SK-N-SH (cell line): ENCODE data around the gene ZNF280D. TPM values are rescaled to one million over a fixed set of nuclear protein-coding genes. Genes with fewer than 3 reads are reported as not detected.

Source experiments
- CTCF ChIA-PET: fragments of 300-600, 350-600 bp; formaldehyde crosslinking; extraction: SDS; loops from one replicate; lab custom pipeline; 2021; lab: Yijun Ruan, JAX
- POLR2A ChIA-PET: fragments of 350-600 bp; sonication (Branson Sonifier 250); formaldehyde crosslinking; extraction: SDS; loops from one replicate; lab custom pipeline; 2020; ENCODE audit warnings: antibody characterized with exemption, inconsistent platforms; lab: Yijun Ruan, JAX
- DNase-seq: peaks from one replicate; pipeline ENCODE4 v3.0.0; 2012
- H2AFZ ChIP-seq: fragments of 200-600 bp; sonication (generic); 2 replicates; pipeline ENCODE4 v1.8.1; 2016; ENCODE audit warnings: antibody characterized with exemption, mild to moderate bottlenecking, low read depth
- H3F3A ChIP-seq: fragments of 200-600 bp; sonication (generic); replicated peaks from 2 replicates; pipeline ENCODE3; 2016; ENCODE audit warnings: antibody characterized with exemption, mild to moderate bottlenecking; ENCODE audit not compliant: insufficient read depth
- H3K27ac ChIP-seq, 2 experiments: fragments of 200-500 bp in 1 of 2; fragments of 200-600 bp in 1 of 2; sonication (Bioruptor generic) in 1 of 2; sonication (generic), shearing (Covaris generic) in 1 of 2; 2 replicates each; pipeline versions ENCODE4 v1.5.1 to v1.6.1; 2014 to 2016; ENCODE audit warnings: low read depth in 2 of 2, inconsistent platforms in 1 of 2, low read length in 1 of 2, mild to moderate bottlenecking in 1 of 2, mixed read lengths in 1 of 2
- H3K27me3 ChIP-seq: fragments of 200-600 bp; sonication (generic), shearing (Covaris generic); 2 replicates; pipeline ENCODE4 v1.6.1; 2016; ENCODE audit warnings: mixed run types; ENCODE audit not compliant: insufficient read depth
- H3K36me3 ChIP-seq, 2 experiments: fragments of 200-500 bp in 1 of 2; fragments of 200-600 bp in 1 of 2; sonication (Bioruptor generic) in 1 of 2; sonication (generic) in 1 of 2; replicated peaks in 1 of 2; 2 replicates each; pipeline versions ENCODE3 to v1.5.1; 2014 to 2016; ENCODE audit warnings: low read length in 1 of 2, mild to moderate bottlenecking in 1 of 2; ENCODE audit not compliant: insufficient read depth in 2 of 2, control insufficient read depth in 1 of 2
- H3K4me1 ChIP-seq, 2 experiments: fragments of 200-500 bp in 1 of 2; fragments of 200-600 bp in 1 of 2; sonication (Bioruptor generic) in 1 of 2; sonication (generic), shearing (Covaris generic) in 1 of 2; 2 replicates each; pipeline versions ENCODE4 v1.5.1 to v1.6.1; 2014 to 2016; ENCODE audit warnings: low read depth in 1 of 2, low read length in 1 of 2, mixed run types in 1 of 2; ENCODE audit not compliant: insufficient read depth in 2 of 2, control insufficient read depth in 1 of 2
- H3K4me2 ChIP-seq: fragments of 200-600 bp; sonication (generic), shearing (Covaris generic); 2 replicates; pipeline ENCODE4 v1.6.1; 2017; ENCODE audit warnings: mixed run types
- H3K4me3 ChIP-seq, 2 experiments: fragments of 200-500 bp in 1 of 2; fragments of 200-600 bp in 1 of 2; sonication (Bioruptor generic) in 1 of 2; sonication (generic), shearing (Covaris generic) in 1 of 2; 2 replicates each; pipeline versions ENCODE4 v1.5.1 to v1.8.1; 2014 to 2016; ENCODE audit warnings: low read depth in 2 of 2, inconsistent platforms in 1 of 2, low read length in 1 of 2, mild to moderate bottlenecking in 1 of 2, mixed read lengths in 1 of 2, moderate library complexity in 1 of 2
- H3K79me2 ChIP-seq: fragments of 200-600 bp; sonication (generic); 2 replicates; pipeline ENCODE4 v1.8.1; 2017; ENCODE audit warnings: mild to moderate bottlenecking; ENCODE audit not compliant: insufficient read depth
- H3K9ac ChIP-seq: fragments of 200-600 bp; sonication (generic); 2 replicates; pipeline ENCODE4 v1.6.1; 2017; ENCODE audit warnings: mixed run types
- H3K9me2 ChIP-seq: fragments of 200-600 bp; sonication (generic); 2 replicates; pipeline ENCODE4 v1.6.1; 2017; ENCODE audit warnings: mixed run types
- H3K9me3 ChIP-seq: fragments of 200-600 bp; sonication (generic); 2 replicates; pipeline ENCODE4 v1.6.1; 2017; ENCODE audit warnings: mixed run types, mild to moderate bottlenecking, moderate library complexity
- H4K20me1 ChIP-seq: fragments of 200-600 bp; sonication (generic); 2 replicates; pipeline ENCODE4 v1.6.1; 2017; ENCODE audit warnings: mild to moderate bottlenecking, mixed run types; ENCODE audit not compliant: insufficient read depth
- CTCF ChIP-seq: fragments of 200-600 bp; sonication (generic); IDR thresholded peaks from 2 replicates; pipeline ENCODE4 v1.6.1; 2017; ENCODE audit warnings: antibody characterized with exemption, mild to moderate bottlenecking, moderate library complexity
- ELF1 ChIP-seq: IDR thresholded peaks from 2 replicates; pipeline ENCODE4 v1.4.0; 2012
- FOXJ3 ChIP-seq: sonication (generic); formaldehyde crosslinking; IDR thresholded peaks from 2 replicates; pipeline ENCODE4 v1.5.1; 2020; ENCODE audit warnings: mild to moderate bottlenecking, missing genetic modification reagents
- GABPA ChIP-seq: IDR thresholded peaks from 2 replicates; pipeline ENCODE4 v1.4.0; 2012; ENCODE audit warnings: low read depth, mild to moderate bottlenecking
- MAX ChIP-seq: IDR thresholded peaks from 2 replicates; pipeline ENCODE4 v1.4.0; 2012; ENCODE audit warnings: low read depth
- SMC3 ChIP-seq: IDR thresholded peaks from 2 replicates; pipeline ENCODE4 v1.6.1; 2012; ENCODE audit warnings: low read depth, low read length, improper control_type of control experiment
- TEAD4 ChIP-seq: IDR thresholded peaks from 2 replicates; pipeline ENCODE4 v1.4.0; 2012; ENCODE audit warnings: mild to moderate bottlenecking, borderline replicate concordance; ENCODE audit not compliant: insufficient read depth
- WGBS: methylation state at CpG from one replicate; pipeline ENCODE4 v1.1.6; 2017; ENCODE audit warnings: low lambda C conversion rate; 5-methylcytosine and 5-hydroxymethylcytosine counted together
- polyA plus RNA-seq, 3 experiments: library from polyadenylated mRNA; depleted of rRNA; stranded (reverse); fragments of >200 nt; gene quantifications; 2 replicates each; pipeline ENCODE4 v1.2.3, GENCODE V29; 2012
- TF ChIP-seq, protein P1 (sequence below): fragments of 150-350 bp; IDR thresholded peaks from 2 replicates; pipeline ENCODE4 v1.6.1; 2016; ENCODE audit warnings: mild to moderate bottlenecking, low read depth, low read length
- TF ChIP-seq, protein P2 (sequence below): IDR thresholded peaks from 2 replicates; pipeline ENCODE4 v1.6.1; 2012; ENCODE audit warnings: mild to moderate bottlenecking, low read depth, low read length, moderate library complexity

The ZNF280D gene
- polyA plus RNA-seq, 1 of the 3 experiments (the other 2 are of a cell fraction) = 5.4 TPM

DNA sequence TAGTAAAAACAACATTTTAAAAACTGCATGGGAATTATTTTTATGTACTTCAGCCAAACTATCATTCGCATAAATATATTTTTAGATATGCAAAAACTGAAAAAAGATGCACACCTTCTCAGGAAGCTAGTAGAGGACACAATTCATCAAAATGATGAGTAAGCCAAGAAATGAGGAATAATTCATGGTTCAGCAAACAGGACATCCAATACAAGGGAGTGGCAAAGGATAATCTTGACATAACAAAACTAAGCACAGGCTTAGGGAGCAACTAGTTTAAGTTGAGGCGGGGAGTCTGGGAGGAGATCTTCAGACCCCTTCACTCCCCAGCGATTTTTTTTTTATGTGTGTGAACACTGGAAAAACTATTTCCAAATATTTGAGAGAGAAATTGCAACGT lies 93.7 kb downstream of the ZNF280D start:
- H3K27me3 ChIP-seq = no peaks in the 10 kb centered on the region
- WGBS = 84% methylated on average over 4 of the region's 4 CpGs
- CTCF ChIA-PET = no interaction called here
- H3F3A ChIP-seq = peaks cover 19% of the 10 kb centered on the region
- no peaks in the 10 kb centered on the region for H3K9me3 ChIP-seq
- TF ChIP-seq ELF1 (no peak), TEAD4 (no peak), FOXJ3 (no peak), MAX (no peak), GABPA (no peak)
- TF ChIP-seq, protein P1, sequence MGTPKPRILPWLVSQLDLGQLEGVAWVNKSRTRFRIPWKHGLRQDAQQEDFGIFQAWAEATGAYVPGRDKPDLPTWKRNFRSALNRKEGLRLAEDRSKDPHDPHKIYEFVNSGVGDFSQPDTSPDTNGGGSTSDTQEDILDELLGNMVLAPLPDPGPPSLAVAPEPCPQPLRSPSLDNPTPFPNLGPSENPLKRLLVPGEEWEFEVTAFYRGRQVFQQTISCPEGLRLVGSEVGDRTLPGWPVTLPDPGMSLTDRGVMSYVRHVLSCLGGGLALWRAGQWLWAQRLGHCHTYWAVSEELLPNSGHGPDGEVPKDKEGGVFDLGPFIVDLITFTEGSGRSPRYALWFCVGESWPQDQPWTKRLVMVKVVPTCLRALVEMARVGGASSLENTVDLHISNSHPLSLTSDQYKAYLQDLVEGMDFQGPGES = no peak
- TF ChIP-seq, all 33 proteins: peak for 0
- Histone ChIP-seq H3K9ac (no peak overlapping the region), H3K4me1 (no peaks in the 10 kb centered on the region; a peak in 1 of 4 replicates), H3K27ac (no peak overlapping the region), H3K4me2 (no peak overlapping the region), H3K4me3 (no peak overlapping the region), H3K36me3 (peaks cover 7 to 44% of the 10 kb centered on the region in 2 experiments), H3K9me2 (no peaks in the 10 kb centered on the region), H2AFZ (no peak overlapping the region), H3K79me2 (no peaks in the 10 kb centered on the region), H4K20me1 (no peaks in the 10 kb centered on the region)
- no peak for DNase-seq
- POLR2A ChIA-PET = no interaction called here

DNA sequence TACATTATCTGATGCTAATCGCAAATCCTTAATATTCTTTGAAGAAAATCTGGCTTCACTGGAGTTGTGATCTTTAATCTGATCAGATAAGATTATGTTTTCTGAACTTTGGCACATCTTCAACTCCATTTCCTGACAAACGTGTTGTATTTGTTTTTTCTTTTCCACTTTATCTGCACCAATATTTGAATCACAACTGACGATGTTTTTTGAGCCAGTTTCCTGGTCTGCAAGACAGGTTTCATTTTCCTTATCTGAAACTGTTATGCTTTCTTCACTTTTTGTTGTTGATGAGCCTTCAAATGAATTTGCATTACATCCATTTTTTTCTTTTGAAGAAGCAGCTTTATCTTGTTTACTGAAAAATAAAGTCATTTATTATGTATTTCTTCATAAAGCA lies 101.5 kb downstream of the ZNF280D start:
- POLR2A ChIA-PET = no interaction called here
- 77% methylated on average over 3 of the region's 3 CpGs for WGBS
- TF ChIP-seq, protein P2, sequence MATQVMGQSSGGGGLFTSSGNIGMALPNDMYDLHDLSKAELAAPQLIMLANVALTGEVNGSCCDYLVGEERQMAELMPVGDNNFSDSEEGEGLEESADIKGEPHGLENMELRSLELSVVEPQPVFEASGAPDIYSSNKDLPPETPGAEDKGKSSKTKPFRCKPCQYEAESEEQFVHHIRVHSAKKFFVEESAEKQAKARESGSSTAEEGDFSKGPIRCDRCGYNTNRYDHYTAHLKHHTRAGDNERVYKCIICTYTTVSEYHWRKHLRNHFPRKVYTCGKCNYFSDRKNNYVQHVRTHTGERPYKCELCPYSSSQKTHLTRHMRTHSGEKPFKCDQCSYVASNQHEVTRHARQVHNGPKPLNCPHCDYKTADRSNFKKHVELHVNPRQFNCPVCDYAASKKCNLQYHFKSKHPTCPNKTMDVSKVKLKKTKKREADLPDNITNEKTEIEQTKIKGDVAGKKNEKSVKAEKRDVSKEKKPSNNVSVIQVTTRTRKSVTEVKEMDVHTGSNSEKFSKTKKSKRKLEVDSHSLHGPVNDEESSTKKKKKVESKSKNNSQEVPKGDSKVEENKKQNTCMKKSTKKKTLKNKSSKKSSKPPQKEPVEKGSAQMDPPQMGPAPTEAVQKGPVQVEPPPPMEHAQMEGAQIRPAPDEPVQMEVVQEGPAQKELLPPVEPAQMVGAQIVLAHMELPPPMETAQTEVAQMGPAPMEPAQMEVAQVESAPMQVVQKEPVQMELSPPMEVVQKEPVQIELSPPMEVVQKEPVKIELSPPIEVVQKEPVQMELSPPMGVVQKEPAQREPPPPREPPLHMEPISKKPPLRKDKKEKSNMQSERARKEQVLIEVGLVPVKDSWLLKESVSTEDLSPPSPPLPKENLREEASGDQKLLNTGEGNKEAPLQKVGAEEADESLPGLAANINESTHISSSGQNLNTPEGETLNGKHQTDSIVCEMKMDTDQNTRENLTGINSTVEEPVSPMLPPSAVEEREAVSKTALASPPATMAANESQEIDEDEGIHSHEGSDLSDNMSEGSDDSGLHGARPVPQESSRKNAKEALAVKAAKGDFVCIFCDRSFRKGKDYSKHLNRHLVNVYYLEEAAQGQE = no peak
- TF ChIP-seq GABPA (no peak), CTCF (no peak), SMC3 (no peak)

More for the DNA sequence above, 101.5 kb downstream of the ZNF280D start:
- Histone ChIP-seq H3K27me3 (no peaks in the 10 kb centered on the region), H3K9ac (no peak overlapping the region), H3K36me3 (peaks cover 25 to 35% of the 10 kb centered on the region in 2 experiments), H3K9me2 (no peaks in the 10 kb centered on the region), H3K4me2 (no peak overlapping the region), H3K4me3 (no peak overlapping the region), H2AFZ (no peak overlapping the region), H3K79me2 (no peaks in the 10 kb centered on the region), H3K9me3 (no peaks in the 10 kb centered on the region), H3K27ac (no peak overlapping the region), H4K20me1 (no peaks in the 10 kb centered on the region), H3F3A (peaks cover 3% of the 10 kb centered on the region), H3K4me1 (no peaks in the 10 kb centered on the region)
- DNase-seq = no peak
- CTCF ChIA-PET = interaction anchor here (0.7 kb wide), 1 partner anchor 21 kb away, joined by 3 read pairs; no protein-coding TSS in a partner anchor
